Islet of Langerhans (tissue), 1 donor: ENCODE measurements around the gene PCBD1.

Experiments
- FAIRE-seq: peaks from one replicate; lab custom pipeline; 2011; peaks lifted over from hg19 to GRCh38; lab: Jason Lieb, UNC

Gene PCBD1

DNA sequence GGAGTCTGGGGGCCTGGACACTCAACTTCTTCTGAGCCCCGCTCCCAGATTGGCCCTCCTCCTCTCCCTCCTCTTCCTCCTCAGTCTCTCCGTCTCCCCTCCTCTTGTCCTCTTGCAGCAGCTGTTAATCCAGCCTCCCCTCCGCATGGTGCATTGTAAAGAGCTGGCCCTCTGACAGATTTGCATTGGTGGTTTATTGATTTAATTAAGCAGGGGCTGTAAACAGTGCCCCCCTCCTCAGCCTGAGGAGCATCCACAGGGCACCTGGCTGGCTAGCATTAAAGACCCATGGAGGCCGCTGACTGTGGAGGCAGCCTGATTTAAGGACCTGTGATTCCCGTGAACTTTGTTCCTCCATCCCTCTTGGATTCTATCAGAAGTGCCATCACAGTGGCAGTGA lies 28.9 kb upstream of the PCBD1 start:
- no peak for FAIRE-seq

DNA sequence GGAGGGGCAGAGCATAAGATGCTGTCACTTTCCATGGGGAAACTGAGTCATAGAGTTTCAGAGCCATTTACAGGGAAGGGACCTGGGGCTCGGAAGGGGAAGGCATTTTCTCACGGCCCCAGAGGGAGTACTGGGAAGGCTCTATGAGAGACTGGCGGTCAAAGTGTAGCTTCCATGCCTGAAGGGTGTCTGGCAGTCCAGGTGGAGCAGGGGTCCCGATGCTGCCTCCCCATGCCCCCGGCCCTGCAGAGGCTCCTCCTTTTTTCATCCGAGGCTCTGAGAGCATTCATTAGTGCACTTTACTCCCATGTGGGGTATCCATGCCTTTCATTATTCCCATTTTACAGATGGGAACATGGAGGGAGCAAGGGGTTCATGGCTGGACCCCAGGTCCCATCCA lies 27.9 kb upstream of the PCBD1 start:
- no peak for FAIRE-seq

DNA sequence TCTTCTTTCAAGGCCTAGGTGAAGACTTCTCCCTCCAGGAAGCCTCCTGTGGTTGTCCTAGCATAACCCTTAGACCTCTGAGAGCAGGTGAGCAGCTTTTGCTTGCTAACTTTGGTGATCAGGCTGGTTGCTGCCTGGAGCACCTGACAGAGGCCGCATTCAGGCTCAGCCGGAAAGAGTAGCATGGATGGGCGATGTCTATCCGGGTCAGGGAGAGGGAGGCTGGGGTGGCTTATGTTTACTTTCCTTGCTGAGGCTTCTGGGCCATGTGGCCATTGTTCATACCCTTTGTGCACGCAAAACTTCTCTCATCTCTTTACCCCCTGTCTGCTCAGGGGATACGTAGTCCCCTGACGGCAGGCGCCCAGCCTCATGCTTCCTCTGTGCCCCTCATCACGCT lies 27.4 kb upstream of the PCBD1 start:
- FAIRE-seq, result no peak

DNA sequence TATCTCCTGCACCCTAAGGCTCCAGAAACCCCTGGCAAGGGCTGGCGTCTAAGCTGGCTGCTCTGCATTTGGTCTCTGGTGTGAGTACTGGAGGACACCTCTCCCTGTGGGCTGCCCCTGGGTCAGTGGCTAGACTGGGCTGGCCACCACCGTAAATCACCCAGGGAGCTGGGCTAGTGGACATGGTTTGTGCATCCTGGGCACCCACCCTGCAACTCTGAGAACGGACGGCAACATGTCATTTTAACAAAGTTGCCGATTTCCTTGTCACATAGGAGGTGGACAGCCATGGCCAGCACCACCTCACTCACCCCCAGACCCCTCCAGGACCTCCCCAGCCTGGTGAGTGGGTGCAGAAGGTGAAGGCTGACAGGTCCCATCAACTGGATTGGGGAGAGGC lies 26.8 kb upstream of the PCBD1 start:
- no peak for FAIRE-seq

DNA sequence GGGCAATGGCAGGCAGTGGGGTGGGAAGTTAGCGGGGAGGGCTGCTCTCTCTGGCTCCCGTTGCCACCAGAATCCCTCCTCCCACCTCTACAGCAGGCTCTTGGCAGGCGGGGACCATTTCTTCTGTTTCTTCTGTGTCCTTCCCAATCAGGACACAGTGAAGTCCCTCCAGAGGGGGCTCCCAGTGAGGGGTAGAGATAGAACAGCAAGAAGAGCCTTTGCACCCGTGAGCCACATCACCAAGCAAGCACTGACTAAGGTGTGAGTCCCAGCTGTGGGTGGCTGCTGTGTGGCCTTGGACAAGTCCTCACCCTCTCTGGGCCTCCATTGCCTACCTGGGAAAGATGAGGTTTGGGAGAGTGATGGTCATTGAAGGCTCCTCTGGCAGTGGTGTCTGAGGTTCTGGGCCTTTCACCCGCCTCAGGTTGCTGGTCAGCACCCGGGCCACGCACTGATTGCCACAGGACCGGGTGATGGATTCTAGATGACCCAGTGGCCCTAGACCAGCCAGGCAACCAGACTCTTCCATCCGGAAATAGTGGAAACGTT lies 26.0 kb upstream of the PCBD1 start:
- FAIRE-seq, result no peak

DNA sequence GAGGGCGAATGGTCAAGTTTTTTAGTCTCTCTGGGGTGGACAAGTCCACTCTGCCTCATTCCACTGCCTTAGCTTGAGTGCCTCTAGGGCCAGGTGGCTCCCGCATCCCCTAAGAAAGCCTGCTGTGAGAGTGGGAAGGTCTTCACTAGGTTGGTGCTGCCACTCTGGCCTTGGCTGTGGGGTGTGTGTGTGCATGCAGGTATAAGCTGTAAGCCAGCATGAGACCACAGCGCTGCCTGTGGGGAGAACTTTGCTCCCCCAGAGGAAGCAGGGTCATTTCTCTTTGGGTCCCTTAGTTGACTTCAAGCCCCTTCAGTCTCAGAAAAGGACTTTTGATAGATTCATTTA lies 25.5 kb upstream of the PCBD1 start:
- no peak for FAIRE-seq

DNA sequence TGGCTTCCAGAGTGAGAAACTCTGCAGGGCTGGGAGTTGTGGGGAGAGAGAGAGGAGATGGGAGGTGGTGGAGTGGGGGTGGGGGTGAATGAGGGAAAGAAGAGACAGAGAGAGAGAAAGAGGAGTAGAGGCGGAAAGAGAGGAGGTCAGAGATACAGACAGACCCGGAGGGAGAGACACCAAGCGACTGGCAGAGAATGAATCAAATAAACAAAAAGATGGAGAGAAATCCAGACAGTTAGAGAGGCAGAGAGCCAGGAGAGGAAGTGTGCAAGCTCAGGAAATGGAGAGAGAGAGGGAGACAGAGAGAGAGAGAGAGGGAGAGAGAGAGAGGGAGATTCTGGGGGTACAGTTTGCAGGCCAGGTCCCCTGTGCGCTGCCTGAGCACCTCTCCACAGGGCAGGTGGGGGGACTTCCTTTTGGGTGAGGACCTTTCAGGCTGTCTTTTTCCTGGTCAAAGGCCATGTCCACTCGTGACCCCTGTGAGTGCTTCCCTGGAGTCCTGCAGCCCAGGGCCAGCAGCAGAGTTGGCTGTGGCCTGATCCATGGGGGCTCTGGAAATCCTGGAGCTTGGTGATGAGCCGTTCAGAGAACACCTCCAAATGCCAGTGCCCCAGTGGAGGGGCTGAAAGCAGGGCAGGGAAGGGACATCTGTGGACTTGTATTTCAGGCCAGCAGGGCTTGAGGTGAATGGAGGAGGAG lies 25.0 kb upstream of the PCBD1 start:
- FAIRE-seq, result no peak

DNA sequence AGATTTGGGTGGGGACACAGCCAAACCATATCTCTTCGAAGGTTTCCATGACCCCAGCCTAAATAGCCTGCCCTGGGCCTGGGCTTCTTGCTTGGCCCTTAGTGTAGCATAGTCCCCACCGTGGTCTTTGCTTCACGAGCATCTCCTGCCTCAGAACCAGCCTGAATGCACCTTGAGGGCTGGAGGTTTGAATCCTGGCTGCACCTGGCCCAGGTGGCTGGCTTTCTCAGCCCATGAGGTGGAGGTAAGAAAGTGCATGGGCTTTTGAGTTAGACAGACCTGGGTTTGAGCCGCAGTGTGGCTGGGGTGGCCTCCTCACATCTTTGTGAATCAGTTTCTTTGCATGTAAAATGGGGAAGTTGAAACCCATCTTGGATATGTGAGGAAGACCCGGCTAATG lies 24.2 kb upstream of the PCBD1 start:
- FAIRE-seq, result no peak

DNA sequence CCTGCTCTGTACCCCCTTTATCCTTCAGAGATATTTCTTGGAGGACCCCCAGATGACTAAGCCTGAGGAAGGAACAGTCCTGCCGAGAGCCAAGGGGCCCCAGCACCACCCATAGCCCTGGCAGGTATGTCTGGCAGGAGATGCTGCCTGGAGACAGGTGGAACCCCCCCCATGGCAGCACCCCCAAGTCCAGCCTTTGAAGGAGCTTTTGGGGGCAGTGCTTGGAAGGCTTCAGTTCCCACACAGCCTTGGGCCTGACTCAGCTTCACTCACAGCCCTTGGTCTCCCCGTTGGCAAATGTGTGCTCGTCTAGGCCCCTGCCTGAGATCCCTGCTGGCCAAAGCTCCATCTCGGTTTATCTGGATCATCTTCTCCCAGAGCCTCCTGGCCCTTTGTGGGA lies 23.0 kb upstream of the PCBD1 start:
- FAIRE-seq, result no peak

DNA sequence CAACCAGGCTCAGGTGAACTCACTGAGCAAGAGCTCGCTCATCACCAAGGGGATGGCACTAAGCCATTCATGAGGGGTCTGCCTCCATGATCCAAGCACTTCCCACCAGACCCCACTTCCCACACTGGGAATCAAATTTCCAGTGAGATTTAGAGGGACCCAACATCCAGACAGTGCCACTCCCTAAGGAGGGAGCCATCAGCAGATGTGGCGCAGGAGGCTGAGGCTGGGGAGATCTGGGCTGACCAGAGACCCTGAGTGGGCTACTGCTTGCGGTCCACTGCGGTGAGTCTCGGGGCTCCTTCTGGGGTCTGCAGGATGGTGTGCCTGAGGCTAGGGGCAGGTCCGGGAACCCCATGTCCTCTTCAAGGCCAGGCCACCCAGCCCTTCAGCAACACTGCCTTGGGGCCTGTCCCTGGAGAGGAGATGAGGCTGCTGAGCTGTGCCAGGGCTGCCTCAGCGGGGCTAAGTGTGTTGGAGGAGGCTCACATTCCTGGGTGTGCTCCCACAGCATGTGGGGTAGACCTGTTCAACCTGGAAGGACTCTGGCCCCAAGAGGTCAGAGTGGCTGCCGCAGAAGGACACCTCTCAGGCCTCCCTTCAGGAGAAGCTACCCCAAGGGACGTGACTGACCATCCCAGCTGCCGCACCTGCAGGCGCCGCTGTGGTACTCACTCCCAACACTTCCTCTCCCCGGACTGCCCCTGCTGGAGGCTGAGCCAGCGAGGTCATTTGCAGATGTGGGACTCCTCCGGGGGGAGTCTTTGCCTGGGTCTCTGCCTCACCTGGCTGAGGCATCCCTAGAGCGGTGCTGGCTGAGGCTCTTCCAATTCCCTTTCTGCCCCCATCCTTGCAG lies 22.3 kb upstream of the PCBD1 start:
- FAIRE-seq, result no peak

DNA sequence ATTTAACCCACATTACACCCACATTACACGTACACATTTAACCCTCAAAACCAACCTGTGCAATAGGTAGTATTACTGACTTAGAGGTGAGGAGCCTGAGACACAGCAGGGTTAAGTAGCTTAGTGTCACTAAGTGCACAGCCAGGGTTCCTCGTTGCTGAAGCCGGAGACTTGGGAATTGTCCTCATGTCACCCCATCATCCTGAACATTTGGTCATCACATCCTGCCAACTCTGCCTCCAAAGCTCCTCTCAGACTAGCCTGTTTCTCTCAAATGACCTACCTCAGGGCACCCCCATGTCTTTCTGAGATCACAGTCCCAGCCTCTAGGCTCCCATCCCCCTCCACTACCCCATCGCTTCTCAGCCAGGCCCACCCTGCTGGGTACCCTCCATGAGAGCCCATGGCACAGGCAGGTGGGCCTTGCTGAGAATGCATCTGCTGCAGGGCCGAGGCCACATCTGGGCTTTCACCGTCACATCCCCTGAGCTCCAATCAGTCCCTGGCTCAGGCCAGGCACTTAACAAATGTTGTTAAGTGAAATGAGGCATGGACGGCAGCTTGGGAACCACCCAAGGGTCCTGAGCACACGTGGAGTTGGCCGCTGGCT lies 21.1 kb upstream of the PCBD1 start:
- no peak for FAIRE-seq

DNA sequence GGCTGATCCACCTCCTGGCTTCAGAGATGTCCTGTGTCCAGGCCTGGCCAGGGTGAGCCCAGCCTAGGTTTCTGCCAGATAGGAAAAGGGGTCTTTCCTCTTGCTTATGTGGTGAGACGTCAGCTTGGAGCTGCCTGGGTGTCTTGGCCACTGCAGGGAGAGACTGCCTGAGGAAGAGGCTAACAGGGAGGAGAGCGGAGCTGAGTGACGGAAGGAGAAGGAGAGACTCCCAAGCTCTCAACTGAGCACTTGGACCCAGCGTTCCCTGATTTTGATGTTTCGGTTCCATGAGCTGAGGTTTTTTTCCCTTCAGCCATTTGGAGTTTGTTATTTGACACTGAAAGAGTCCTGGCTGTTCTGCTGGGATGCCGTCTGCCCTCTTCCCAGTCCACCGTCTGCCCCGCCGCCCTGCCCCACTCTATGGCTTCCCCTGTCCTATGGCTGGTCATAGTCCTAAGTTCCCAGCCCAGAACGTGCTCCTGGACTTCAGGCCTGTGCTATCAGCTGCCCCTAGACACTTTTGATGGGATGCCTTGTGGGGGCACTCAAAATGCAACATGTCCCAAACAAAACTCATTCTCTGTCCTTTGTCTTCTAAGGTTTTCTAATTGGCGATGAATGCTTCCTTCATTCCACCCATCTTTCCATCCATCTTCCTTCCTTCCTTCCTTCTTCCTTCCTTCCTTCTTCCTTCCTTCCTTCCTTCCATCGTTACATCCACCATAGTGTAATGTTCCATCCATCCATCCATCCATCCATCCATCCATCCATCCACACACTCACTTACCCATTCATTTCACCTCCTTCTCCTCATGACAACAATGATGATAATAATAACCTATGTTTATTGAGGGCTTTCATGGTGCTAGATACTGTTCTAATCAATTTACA lies 20.3 kb upstream of the PCBD1 start:
- no peak for FAIRE-seq

DNA sequence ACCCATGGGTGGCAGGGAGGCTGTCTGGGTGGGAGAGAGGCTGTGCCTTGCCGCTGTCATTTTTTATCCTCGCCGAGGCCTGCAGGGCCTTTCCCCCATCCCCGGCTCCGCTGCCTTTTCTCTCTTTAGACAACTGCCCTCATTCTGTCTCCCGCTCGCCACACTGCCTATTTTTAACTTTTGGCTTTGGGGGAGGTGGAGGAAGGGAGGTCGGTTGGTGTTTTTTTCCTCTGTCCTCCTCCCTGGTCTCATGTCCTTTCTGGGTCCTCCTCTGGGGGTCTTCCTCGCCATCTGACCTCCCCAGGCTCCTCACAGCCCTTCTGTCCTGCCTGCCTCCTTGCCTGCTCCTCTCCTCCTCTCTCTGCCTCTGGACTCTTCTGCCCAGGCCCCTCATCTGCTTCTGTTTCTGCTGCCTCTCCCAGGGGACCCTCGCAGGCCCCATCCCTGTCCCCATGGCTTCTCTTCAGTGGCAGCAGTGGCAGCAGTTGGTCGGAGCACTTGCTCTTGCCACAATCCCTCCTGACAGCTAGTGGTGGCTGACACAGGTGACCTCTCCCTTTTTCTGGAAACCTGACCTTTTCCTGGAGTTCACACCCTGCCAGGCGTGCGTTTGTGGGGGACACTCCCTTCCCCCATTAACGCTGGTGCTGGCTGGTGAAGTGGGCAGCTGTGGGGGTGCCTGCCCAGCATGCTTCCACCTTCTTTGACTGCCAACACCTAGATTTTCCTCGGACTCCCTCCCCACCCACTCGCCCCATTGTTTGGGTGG lies 19.5 kb upstream of the PCBD1 start:
- FAIRE-seq, result no peak

DNA sequence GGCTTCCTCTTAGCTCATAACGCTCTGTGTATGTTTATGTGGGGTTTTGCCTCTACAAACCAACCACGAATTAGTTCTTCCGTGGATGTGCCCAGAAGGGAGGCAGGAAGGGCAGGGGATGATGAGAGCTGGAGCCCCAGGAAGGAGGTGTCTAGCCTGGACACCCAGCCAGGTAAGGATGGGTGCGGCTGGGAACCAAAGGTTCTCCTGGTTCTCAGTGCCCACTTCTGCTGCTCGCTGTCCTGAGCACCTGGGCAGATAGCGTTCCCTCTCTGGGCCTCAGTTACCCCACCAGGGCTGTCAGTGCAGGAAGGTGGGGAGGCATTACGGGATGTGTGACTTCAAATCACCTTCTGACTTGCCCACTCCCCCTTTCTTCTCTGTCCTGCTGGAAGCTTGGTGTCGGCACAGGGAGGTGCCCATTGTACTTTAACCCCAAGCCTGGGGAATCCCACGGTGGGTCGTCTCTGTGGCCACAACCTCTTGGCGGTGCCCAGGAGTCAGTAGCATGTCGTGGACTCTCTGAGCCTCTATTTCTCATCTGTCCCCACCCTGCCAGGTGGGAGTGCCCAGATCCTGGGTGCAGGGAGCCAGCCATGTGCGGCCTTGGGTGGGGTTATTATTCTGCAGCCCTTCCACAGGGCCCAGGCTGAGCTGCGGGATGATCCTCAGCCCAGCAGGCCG lies 18.7 kb upstream of the PCBD1 start:
- no peak for FAIRE-seq

DNA sequence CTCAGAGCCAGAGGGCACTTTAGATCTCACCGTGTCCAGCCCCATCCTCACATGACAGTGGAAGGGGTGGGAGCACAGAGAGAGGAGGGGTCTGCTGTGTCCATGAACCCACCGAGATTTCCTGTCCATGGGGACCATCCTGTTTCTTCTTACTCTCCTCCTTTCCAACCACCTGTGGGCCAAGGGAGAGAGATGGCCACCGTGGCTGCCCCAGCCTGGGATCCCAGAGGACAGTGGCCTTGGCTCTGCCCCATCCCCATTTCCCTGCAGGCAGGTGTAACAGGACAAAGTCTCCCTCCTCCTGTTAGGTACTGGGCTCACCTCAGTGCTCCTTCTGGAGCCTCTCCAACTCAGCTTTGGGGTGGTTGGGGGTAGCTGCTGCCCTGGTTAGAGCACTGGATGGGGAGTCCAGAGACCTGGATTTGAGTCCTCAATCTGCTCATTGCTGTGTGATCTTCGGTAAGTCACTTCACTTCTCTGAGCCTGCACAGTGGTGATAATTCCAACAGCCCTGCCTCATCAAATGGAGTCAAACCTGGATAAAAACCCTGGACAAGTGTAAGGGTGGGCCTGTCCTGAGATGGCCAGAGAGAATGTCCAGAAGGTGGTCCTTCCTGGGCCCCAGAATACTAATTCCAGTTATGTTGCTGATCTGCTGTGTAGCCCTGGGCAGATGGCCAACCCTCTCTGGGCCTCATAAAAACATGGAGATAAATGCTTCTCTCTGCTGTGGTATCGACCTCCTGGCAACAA lies 17.8 kb upstream of the PCBD1 start:
- FAIRE-seq, result no peak

DNA sequence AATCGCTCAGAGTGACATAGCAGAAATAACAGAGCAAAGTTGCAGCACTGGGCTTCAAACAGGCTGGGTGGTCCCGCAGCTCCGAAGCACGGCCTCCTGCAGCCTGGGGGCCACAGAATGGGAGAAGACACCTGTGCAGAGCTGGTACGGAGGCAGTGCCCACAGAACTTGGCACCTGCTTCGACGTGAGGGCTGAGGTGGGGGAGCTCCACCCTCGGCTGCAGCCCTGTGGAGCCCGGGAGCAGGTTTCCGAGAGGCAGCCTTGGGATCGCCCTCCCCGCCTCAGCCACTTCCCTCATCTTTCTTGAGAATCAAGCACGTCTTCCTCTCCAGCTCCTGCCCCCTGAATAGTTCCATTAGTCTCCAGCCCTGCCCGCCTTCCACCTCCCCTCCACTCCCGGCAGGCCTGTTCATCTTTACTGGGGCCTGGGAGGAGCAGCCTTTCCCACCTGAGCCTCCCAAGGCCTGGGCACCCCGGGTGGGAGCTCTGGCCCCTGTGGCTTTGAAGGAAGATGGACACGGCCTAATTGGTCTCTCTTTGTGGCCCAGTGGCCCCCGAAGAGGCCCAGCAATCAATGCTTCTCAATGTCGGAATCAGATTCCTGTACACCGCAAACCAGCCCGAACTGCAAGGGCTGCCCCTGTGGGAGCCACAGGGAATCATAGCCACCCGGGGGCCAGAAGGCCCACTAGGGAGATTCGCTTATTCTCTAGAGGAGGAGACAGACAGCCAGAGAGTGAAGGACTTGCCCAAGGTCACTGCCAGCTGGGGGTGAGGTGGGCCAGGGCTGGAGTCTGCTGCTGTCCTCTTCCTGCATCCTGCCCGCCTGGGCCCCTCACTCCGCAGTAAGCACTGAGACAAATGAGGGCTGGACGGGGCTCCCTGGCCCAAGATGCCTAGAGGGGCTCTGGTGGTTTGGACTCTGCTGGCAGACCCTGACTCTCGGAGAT lies 17.0 kb upstream of the PCBD1 start:
- no peak for FAIRE-seq

DNA sequence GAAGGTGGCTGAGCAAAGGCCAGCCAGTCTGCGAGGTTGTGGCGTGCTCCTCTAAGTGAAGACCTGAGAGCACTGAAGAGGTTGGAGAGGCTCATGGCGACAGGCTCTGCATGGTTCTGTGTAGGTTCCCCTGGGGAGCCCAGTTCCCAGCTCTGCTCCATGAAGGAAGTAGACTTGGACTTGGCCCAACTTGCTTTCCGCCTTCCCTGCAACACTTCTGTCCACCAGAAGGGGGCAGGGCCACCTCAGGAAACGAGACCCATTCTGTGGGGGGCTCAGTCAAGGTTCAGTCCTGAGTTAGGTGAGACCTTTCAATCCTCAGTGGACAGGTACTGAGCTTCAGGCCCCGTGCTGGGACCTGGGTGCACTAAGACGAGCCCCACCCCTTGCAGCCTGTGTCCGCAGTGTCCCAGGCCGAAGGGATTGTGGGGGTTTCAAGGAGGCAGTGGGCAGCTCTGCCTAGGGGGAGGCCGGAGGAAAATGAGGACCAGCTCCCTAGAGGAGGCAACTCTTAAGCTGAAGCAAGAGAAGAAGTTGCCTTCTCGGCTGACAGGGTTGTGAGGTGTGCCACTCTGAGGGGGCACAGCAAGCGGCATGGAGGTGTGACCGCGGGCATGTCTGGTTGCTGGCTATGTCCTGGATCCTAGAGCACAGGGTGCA lies 15.0 kb upstream of the PCBD1 start:
- FAIRE-seq, result peak; percentile 21

DNA sequence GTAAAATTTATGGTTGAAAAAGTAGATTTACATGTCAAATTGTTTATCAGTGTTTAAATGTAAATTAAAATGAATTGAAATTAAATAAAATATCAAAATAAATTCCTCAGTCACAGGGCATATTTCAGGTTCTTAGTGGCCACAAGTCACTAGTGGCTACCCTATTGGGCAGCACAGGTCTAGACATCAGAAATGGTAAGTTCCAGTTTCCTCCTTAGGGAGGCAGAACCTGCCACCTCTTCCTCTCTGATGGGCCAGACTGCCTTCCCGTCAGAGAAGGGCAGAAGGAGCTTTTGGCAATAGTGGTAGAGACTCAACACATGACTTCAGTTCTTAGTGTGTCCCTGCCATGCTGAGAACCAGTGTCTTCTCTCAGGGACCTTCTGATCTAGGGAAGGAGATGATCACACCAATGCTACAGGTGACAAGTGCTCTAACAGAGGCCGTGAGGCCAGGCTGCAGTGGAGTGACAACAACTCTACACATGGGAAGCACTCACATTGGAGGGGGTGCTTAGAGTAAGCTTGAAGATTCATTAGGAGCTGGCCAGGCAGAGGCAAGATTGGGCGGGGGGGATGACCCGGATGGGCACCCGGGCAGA lies 14.4 kb upstream of the PCBD1 start:
- FAIRE-seq, result no peak
